ENCODE data around the gene SCUBE3.

Gene SCUBE3

GRCh38 chr6:35185971-35186370, 27.8 kb upstream of the SCUBE3 start:
- no peak for DNase-seq (ENCODE audit: extremely low read depth, low read depth)
- no peak for TF ChIP-seq CTCF (IDR thresholded peaks at IDR 0.05; ENCODE audit: low read depth, low read length)

- DNase-seq (ENCODE audit: extremely low read depth, low read depth): no peak
- TF ChIP-seq CTCF (IDR thresholded peaks at IDR 0.05; ENCODE audit: low read depth, low read length): no peak
Measured at GRCh38 chr6:35186571-35186970, 27.2 kb upstream of the SCUBE3 start.

GRCh38 chr6:35188886-35189285, 24.9 kb upstream of the SCUBE3 start:
- DNase-seq (ENCODE audit: extremely low read depth, low read depth): no peak
- TF ChIP-seq CTCF (IDR thresholded peaks at IDR 0.05; ENCODE audit: low read depth, low read length): no peak

GRCh38 chr6:35190306-35190705, 23.4 kb upstream of the SCUBE3 start:
- no peak for DNase-seq (ENCODE audit: extremely low read depth, low read depth)
- no peak for TF ChIP-seq CTCF (IDR thresholded peaks at IDR 0.05; ENCODE audit: low read depth, low read length)

GRCh38 chr6:35191889-35192288, 21.9 kb upstream of the SCUBE3 start:
- no peak for DNase-seq (ENCODE audit: extremely low read depth, low read depth)
- TF ChIP-seq CTCF (IDR thresholded peaks at IDR 0.05; ENCODE audit: low read depth, low read length): no peak

- TF ChIP-seq CTCF (IDR thresholded peaks at IDR 0.05; ENCODE audit: low read depth, low read length): no peak
- no peak for DNase-seq (ENCODE audit: extremely low read depth, low read depth)
Measured at GRCh38 chr6:35192301-35192860, 21.4 kb upstream of the SCUBE3 start.

- DNase-seq (ENCODE audit: extremely low read depth, low read depth): no peak
- TF ChIP-seq CTCF (IDR thresholded peaks at IDR 0.05; ENCODE audit: low read depth, low read length): no peak
Measured at GRCh38 chr6:35194390-35194789, 19.4 kb upstream of the SCUBE3 start.
